ENCODE measurements around the gene PWWP2A. TPM values are rescaled to one million over a fixed set of nuclear protein-coding genes. Genes with fewer than 3 reads are reported as not detected.

The PWWP2A gene
- total and polyA plus RNA-seq, 2 donors: 17.0 to 22.8 TPM

- peak in 1 of 9 donors; percentile 17 for DNase-seq (ENCODE audit: low read depth in 6 of 9, low spot score in 9 of 9)
- peaks cover 10 to 36% of the 10 kb centered on the region in 2 donors for H3K36me3 ChIP-seq (ENCODE audit: control insufficient read depth in 2 of 2, insufficient read depth in 2 of 2, low read length in 1 of 2)
- H3K27me3 ChIP-seq (ENCODE audit: control insufficient read depth in 2 of 2, insufficient read depth in 1 of 2, low read length in 1 of 2): no peaks in the 10 kb centered on the region
- no peaks in the 10 kb centered on the region for H3K4me1 ChIP-seq (ENCODE audit: control insufficient read depth in 2 of 2, insufficient read depth in 2 of 2, low read length in 2 of 2)
- no peaks in the 10 kb centered on the region for H3K9me3 ChIP-seq (ENCODE audit: control insufficient read depth in 2 of 2, insufficient read depth in 1 of 2, low read length in 1 of 2)
- no peak overlapping the region for H3K27ac ChIP-seq (ENCODE audit: low read depth in 1 of 2, low read length in 1 of 2)
- no peak overlapping the region for H3K4me3 ChIP-seq (ENCODE audit: low read length in 2 of 2)
- 94% methylated on average over 4 of the region's 4 CpGs for WGBS
Measured at GRCh38 chr5:160105686-160106360, 13.4 kb downstream of the PWWP2A start.

- H3K27ac ChIP-seq (ENCODE audit: low read depth in 1 of 2, low read length in 1 of 2): no peak overlapping the region
- 96% methylated on average over 4 of the region's 4 CpGs for WGBS
Measured at GRCh38 chr5:160097991-160098390, 21.3 kb downstream of the PWWP2A start.

GRCh38 chr5:160096178-160096577 lies 23.1 kb downstream of the PWWP2A start:
- H3K27ac ChIP-seq (ENCODE audit: low read depth in 1 of 2, low read length in 1 of 2): no peak overlapping the region
- WGBS: 97% methylated on average over 2 of the region's 2 CpGs
- H3K27me3 ChIP-seq (ENCODE audit: control insufficient read depth in 2 of 2, insufficient read depth in 1 of 2, low read length in 1 of 2): no peaks in the 10 kb centered on the region
- peaks cover 0 to 2% of the 10 kb centered on the region in 2 donors for H3K4me1 ChIP-seq (ENCODE audit: control insufficient read depth in 2 of 2, insufficient read depth in 2 of 2, low read length in 2 of 2)
- no peak overlapping the region for H3K4me3 ChIP-seq (ENCODE audit: low read length in 2 of 2)
- DNase-seq (ENCODE audit: low read depth in 6 of 9, low spot score in 9 of 9): no peak
- H3K36me3 ChIP-seq (ENCODE audit: control insufficient read depth in 2 of 2, insufficient read depth in 2 of 2, low read length in 1 of 2): peaks cover 21 to 39% of the 10 kb centered on the region in 2 donors
- no peaks in the 10 kb centered on the region for H3K9me3 ChIP-seq (ENCODE audit: control insufficient read depth in 2 of 2, insufficient read depth in 1 of 2, low read length in 1 of 2)

More at GRCh38 chr5:160097991-160098390, 21.3 kb downstream of the PWWP2A start:
- Histone ChIP-seq H3K9me3 (ENCODE audit: control insufficient read depth in 2 of 2, insufficient read depth in 1 of 2, low read length in 1 of 2) (no peaks in the 10 kb centered on the region), H3K4me1 (ENCODE audit: control insufficient read depth in 2 of 2, insufficient read depth in 2 of 2, low read length in 2 of 2) (peaks cover 0 to 2% of the 10 kb centered on the region in 2 donors), H3K27me3 (ENCODE audit: control insufficient read depth in 2 of 2, insufficient read depth in 1 of 2, low read length in 1 of 2) (no peaks in the 10 kb centered on the region), H3K36me3 (ENCODE audit: control insufficient read depth in 2 of 2, insufficient read depth in 2 of 2, low read length in 1 of 2) (peaks cover 12 to 27% of the 10 kb centered on the region in 2 donors), H3K4me3 (ENCODE audit: low read length in 2 of 2) (no peak overlapping the region)
- DNase-seq (ENCODE audit: low read depth in 6 of 9, low spot score in 9 of 9): no peak

GRCh38 chr5:160092960-160093707 lies 26.1 kb downstream of the PWWP2A start:
- WGBS: 95% methylated on average over 11 of the region's 11 CpGs
- no peaks in the 10 kb centered on the region for H3K27me3 ChIP-seq (ENCODE audit: control insufficient read depth in 2 of 2, insufficient read depth in 1 of 2, low read length in 1 of 2)
- H3K4me3 ChIP-seq (ENCODE audit: low read length in 2 of 2): no peak overlapping the region
- H3K27ac ChIP-seq (ENCODE audit: low read depth in 1 of 2, low read length in 1 of 2): no peak overlapping the region
- peaks cover 17 to 34% of the 10 kb centered on the region in 2 donors for H3K36me3 ChIP-seq (ENCODE audit: control insufficient read depth in 2 of 2, insufficient read depth in 2 of 2, low read length in 1 of 2)
- peaks cover 0 to 2% of the 10 kb centered on the region in 2 donors for H3K4me1 ChIP-seq (ENCODE audit: control insufficient read depth in 2 of 2, insufficient read depth in 2 of 2, low read length in 2 of 2)
- no peak for DNase-seq (ENCODE audit: low read depth in 6 of 9, low spot score in 9 of 9)
- no peaks in the 10 kb centered on the region for H3K9me3 ChIP-seq (ENCODE audit: control insufficient read depth in 2 of 2, insufficient read depth in 1 of 2, low read length in 1 of 2)

GRCh38 chr5:160092514-160092913 lies 26.7 kb downstream of the PWWP2A start:
- Histone ChIP-seq H3K27ac (ENCODE audit: low read depth in 1 of 2, low read length in 1 of 2) (no peak overlapping the region), H3K9me3 (ENCODE audit: control insufficient read depth in 2 of 2, insufficient read depth in 1 of 2, low read length in 1 of 2) (no peaks in the 10 kb centered on the region), H3K4me3 (ENCODE audit: low read length in 2 of 2) (no peak overlapping the region), H3K27me3 (ENCODE audit: control insufficient read depth in 2 of 2, insufficient read depth in 1 of 2, low read length in 1 of 2) (no peaks in the 10 kb centered on the region), H3K36me3 (ENCODE audit: control insufficient read depth in 2 of 2, insufficient read depth in 2 of 2, low read length in 1 of 2) (peaks cover 17 to 34% of the 10 kb centered on the region in 2 donors), H3K4me1 (ENCODE audit: control insufficient read depth in 2 of 2, insufficient read depth in 2 of 2, low read length in 2 of 2) (no peaks in the 10 kb centered on the region)
- WGBS: 95% methylated on average over 7 of the region's 7 CpGs
- no peak for DNase-seq (ENCODE audit: low read depth in 6 of 9, low spot score in 9 of 9)

- DNase-seq (ENCODE audit: low read depth in 6 of 9, low spot score in 9 of 9): no peak
- H3K27me3 ChIP-seq (ENCODE audit: control insufficient read depth in 2 of 2, insufficient read depth in 1 of 2, low read length in 1 of 2): no peaks in the 10 kb centered on the region
- 95% methylated on average over 1 of the region's 1 CpG for WGBS
- H3K9me3 ChIP-seq (ENCODE audit: control insufficient read depth in 2 of 2, insufficient read depth in 1 of 2, low read length in 1 of 2): no peaks in the 10 kb centered on the region
- no peak overlapping the region for H3K4me3 ChIP-seq (ENCODE audit: low read length in 2 of 2)
- peaks cover 17 to 29% of the 10 kb centered on the region in 2 donors for H3K36me3 ChIP-seq (ENCODE audit: control insufficient read depth in 2 of 2, insufficient read depth in 2 of 2, low read length in 1 of 2)
- no peak overlapping the region for H3K27ac ChIP-seq (ENCODE audit: low read depth in 1 of 2, low read length in 1 of 2)
- H3K4me1 ChIP-seq (ENCODE audit: control insufficient read depth in 2 of 2, insufficient read depth in 2 of 2, low read length in 2 of 2): no peaks in the 10 kb centered on the region
Measured at GRCh38 chr5:160090059-160090458, 29.2 kb downstream of the PWWP2A start.

GRCh38 chr5:160089531-160089930 lies 29.7 kb downstream of the PWWP2A start:
- Histone ChIP-seq H3K4me3 (ENCODE audit: low read length in 2 of 2) (no peak overlapping the region), H3K9me3 (ENCODE audit: control insufficient read depth in 2 of 2, insufficient read depth in 1 of 2, low read length in 1 of 2) (no peaks in the 10 kb centered on the region), H3K27me3 (ENCODE audit: control insufficient read depth in 2 of 2, insufficient read depth in 1 of 2, low read length in 1 of 2) (no peaks in the 10 kb centered on the region), H3K27ac (ENCODE audit: low read depth in 1 of 2, low read length in 1 of 2) (no peak overlapping the region), H3K4me1 (ENCODE audit: control insufficient read depth in 2 of 2, insufficient read depth in 2 of 2, low read length in 2 of 2) (no peaks in the 10 kb centered on the region), H3K36me3 (ENCODE audit: control insufficient read depth in 2 of 2, insufficient read depth in 2 of 2, low read length in 1 of 2) (peaks cover 17 to 29% of the 10 kb centered on the region in 2 donors)
- DNase-seq (ENCODE audit: low read depth in 6 of 9, low spot score in 9 of 9): no peak
- whole genome bisulfite sequencing: over 99% methylated on average over 2 of the region's 2 CpGs

- no peaks in the 10 kb centered on the region for H3K27me3 ChIP-seq (ENCODE audit: control insufficient read depth in 2 of 2, insufficient read depth in 1 of 2, low read length in 1 of 2)
Measured at GRCh38 chr5:160088805-160089204, 30.4 kb downstream of the PWWP2A start.

GRCh38 chr5:160087199-160087598 lies 32.1 kb downstream of the PWWP2A start:
- H3K36me3 ChIP-seq (ENCODE audit: control insufficient read depth in 2 of 2, insufficient read depth in 2 of 2, low read length in 1 of 2): peaks cover 1 to 12% of the 10 kb centered on the region in 2 donors
- H3K4me3 ChIP-seq (ENCODE audit: low read length in 2 of 2): no peak overlapping the region
- H3K27me3 ChIP-seq (ENCODE audit: control insufficient read depth in 2 of 2, insufficient read depth in 1 of 2, low read length in 1 of 2): no peaks in the 10 kb centered on the region
- H3K4me1 ChIP-seq (ENCODE audit: control insufficient read depth in 2 of 2, insufficient read depth in 2 of 2, low read length in 2 of 2): no peaks in the 10 kb centered on the region
- 97% methylated on average over 1 of the region's 1 CpG for WGBS
- H3K27ac ChIP-seq (ENCODE audit: low read depth in 1 of 2, low read length in 1 of 2): no peak overlapping the region
- no peak for DNase-seq (ENCODE audit: low read depth in 6 of 9, low spot score in 9 of 9)
- no peaks in the 10 kb centered on the region for H3K9me3 ChIP-seq (ENCODE audit: control insufficient read depth in 2 of 2, insufficient read depth in 1 of 2, low read length in 1 of 2)

More at GRCh38 chr5:160088805-160089204, 30.4 kb downstream of the PWWP2A start:
- H3K4me3 ChIP-seq (ENCODE audit: low read length in 2 of 2): no peak overlapping the region
- WGBS: 99% methylated on average over 1 of the region's 1 CpG
- no peak overlapping the region for H3K27ac ChIP-seq (ENCODE audit: low read depth in 1 of 2, low read length in 1 of 2)
- H3K36me3 ChIP-seq (ENCODE audit: control insufficient read depth in 2 of 2, insufficient read depth in 2 of 2, low read length in 1 of 2): peaks cover 17 to 28% of the 10 kb centered on the region in 2 donors
- H3K9me3 ChIP-seq (ENCODE audit: control insufficient read depth in 2 of 2, insufficient read depth in 1 of 2, low read length in 1 of 2): no peaks in the 10 kb centered on the region
- no peak for DNase-seq (ENCODE audit: low read depth in 6 of 9, low spot score in 9 of 9)
- H3K4me1 ChIP-seq (ENCODE audit: control insufficient read depth in 2 of 2, insufficient read depth in 2 of 2, low read length in 2 of 2): no peaks in the 10 kb centered on the region
